Measurements from ENCODE around the gene ZNF775.

GRCh38 chr7:150398965-150399320, 19.8 kb downstream of the ZNF775 start:
- TF ChIP-seq CTCF (conservative IDR thresholded peaks at IDR 0.05; ENCODE audit: low read depth, low read length): no peak
- no peak for TF ChIP-seq EZH2 (IDR thresholded peaks at IDR 0.05; ENCODE audit: low read length, unreplicated experiment)
- no peak for TF ChIP-seq EZH2phosphoT487 (IDR thresholded peaks at IDR 0.05; ENCODE audit: borderline replicate concordance, low read length)
